Vagina (tissue), 2 donors: Measurements from ENCODE around the gene IL9.

Source experiments
- POLR2A ChIP-seq, 2 donors: fragments of 450-650 bp; IDR thresholded peaks; one replicate each; pipeline ENCODE4 v1.6.1; 2017; ENCODE audit warnings: antibody characterized with exemption in 2 of 2, mild to moderate bottlenecking in 2 of 2, moderate library complexity in 2 of 2
- TF ChIP-seq, protein P1 (sequence below), 3 experiments: fragments of 450-650 bp in 2 of 3; fragments of 200-600 bp in 1 of 3; sonication (generic) in 1 of 3; IDR thresholded peaks; one replicate each; pipeline ENCODE4 v1.5.1; 2017 to 2019; ENCODE audit warnings: antibody characterized with exemption in 3 of 3, mild to moderate bottlenecking in 2 of 3, moderate library complexity in 2 of 3

DNA sequence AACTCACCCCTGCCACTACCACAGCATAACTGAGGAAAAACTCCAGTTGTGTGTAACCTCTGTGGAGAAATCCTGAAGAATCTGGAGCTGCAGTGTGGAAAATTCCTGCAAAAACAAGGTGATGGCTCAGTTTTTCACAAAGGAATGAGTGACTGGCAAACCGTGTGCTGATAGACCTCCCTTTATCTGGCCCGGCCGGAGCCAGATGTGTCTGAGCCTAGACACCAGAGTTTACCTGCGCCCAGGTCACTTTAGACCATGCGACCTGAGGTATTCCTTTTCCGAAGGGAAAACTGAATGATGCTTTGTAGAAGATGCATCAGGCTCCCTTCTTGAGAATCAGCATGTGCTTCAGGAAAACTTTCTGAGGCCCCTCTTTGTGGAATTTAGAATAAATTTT, 45.0 kb downstream of the IL9 start:
- TF ChIP-seq, protein P1, sequence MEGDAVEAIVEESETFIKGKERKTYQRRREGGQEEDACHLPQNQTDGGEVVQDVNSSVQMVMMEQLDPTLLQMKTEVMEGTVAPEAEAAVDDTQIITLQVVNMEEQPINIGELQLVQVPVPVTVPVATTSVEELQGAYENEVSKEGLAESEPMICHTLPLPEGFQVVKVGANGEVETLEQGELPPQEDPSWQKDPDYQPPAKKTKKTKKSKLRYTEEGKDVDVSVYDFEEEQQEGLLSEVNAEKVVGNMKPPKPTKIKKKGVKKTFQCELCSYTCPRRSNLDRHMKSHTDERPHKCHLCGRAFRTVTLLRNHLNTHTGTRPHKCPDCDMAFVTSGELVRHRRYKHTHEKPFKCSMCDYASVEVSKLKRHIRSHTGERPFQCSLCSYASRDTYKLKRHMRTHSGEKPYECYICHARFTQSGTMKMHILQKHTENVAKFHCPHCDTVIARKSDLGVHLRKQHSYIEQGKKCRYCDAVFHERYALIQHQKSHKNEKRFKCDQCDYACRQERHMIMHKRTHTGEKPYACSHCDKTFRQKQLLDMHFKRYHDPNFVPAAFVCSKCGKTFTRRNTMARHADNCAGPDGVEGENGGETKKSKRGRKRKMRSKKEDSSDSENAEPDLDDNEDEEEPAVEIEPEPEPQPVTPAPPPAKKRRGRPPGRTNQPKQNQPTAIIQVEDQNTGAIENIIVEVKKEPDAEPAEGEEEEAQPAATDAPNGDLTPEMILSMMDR (IDR thresholded peaks at IDR 0.05): no peak
- no peak for TF ChIP-seq POLR2A (IDR thresholded peaks at IDR 0.05)
